GM19240 (cell line): ENCODE data around the gene KCNG2.
"Not testable (repeated sequence)": the region's sequence is repeated elsewhere in the genome, so short reads cannot be mapped to it uniquely, and the experiment has no call there.

Source experiments
- DNase-seq: peaks from one replicate; pipeline ENCODE4 v3.0.0; 2011; ENCODE audit warnings: low spot score; ENCODE audit not compliant: insufficient read length

KCNG2 gene, protein sequence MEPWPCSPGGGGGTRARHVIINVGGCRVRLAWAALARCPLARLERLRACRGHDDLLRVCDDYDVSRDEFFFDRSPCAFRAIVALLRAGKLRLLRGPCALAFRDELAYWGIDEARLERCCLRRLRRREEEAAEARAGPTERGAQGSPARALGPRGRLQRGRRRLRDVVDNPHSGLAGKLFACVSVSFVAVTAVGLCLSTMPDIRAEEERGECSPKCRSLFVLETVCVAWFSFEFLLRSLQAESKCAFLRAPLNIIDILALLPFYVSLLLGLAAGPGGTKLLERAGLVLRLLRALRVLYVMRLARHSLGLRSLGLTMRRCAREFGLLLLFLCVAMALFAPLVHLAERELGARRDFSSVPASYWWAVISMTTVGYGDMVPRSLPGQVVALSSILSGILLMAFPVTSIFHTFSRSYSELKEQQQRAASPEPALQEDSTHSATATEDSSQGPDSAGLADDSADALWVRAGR

GRCh38 chr18:79797518-79798345, at the start of gene KCNG2:
Gene KCNG2, plus strand, starts transcription at chr18:79797938. Its CDS starts 65,730 bp downstream, at chr18:79863668.
- DNase-seq: no peak

- DNase-seq: no peak
Observed at GRCh38 chr18:79748321-79749180, 49.2 kb upstream of the KCNG2 start.

- DNase-seq: no peak
Observed at GRCh38 chr18:79749251-79750191, 48.2 kb upstream of the KCNG2 start.

GRCh38 chr18:79750980-79751571, 46.7 kb upstream of the KCNG2 start:
- DNase-seq: no peak

- DNase-seq: not testable (repeated sequence)
Observed at GRCh38 chr18:79751918-79752578, 45.7 kb upstream of the KCNG2 start.

- DNase-seq: not testable (repeated sequence)
Observed at GRCh38 chr18:79752946-79753345, 44.8 kb upstream of the KCNG2 start.

DNA sequence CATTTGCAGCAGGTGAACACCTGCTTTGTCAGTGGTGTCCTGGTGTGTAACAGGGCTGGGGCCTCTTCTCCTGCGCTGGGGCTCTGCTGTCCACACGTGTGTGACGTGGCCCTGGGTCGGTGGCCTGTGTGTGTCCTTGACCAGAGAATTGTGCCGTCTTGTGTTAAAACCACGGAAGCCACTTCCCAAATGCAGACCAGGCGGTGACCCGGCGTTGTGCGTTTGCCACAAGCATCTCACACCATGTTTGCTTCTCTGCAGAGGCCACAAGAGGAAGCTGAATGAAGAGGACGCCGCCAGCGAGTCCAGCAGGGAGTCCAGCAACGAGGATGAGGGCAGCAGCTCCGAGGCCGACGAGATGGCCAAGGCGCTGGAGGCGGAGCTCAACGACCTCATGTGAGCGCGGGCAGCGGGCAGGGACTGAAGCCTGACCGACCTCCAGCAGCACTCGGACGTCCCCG, 44.3 kb upstream of the KCNG2 start:
- no peak for DNase-seq

- DNase-seq: no peak
Observed at GRCh38 chr18:79754022-79754761, 43.5 kb upstream of the KCNG2 start.

DNA sequence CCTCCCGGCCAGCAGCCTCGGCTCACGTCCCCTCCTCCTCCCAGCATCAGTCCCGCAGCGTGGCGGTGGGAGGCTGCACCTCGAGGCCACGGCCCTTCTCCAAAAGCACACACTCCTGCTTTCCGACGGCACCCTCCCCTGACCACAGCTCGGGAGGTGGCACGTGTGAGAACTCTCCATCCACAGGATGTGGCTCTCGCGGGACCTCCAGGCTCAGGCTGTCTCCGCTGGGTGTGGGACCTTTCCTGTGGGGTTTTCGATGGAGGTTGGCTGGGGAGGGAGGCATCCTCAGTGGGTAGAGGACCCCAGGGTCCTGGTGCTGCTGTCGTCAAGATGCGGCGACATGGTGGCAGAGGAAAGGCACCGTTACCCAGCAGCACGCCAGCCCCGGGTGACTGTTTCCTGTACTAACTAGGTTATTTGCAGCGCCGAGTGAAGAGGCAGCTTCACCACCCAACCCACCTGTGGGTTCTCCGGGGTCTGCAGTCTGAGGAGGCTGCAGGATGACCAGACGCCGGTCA, 42.8 kb upstream of the KCNG2 start:
- no peak for DNase-seq

GRCh38 chr18:79755496-79756142, 42.1 kb upstream of the KCNG2 start:
- DNase-seq: no peak

GRCh38 chr18:79756143-79756500, 41.6 kb upstream of the KCNG2 start:
- DNase-seq: no peak

DNA sequence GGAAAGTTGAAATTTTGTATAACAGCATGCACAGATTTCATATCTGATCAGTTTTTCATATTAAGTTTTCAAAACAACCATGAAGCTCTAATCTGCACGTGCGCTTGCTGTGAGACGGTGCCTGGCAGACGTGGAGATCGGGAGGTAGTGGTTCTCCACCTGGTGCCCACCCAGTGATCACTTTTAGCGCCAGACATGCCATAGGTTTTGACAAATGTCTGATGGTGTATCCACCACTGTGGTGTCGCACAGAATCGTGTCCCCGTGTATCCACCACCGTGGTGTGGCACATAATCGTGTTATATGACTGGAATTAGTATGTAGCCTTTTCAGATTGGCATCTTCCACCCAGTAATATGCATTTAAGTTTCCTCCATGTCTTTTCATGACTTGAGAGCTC, 40.9 kb upstream of the KCNG2 start:
- no peak for DNase-seq

- DNase-seq: no peak
Observed at GRCh38 chr18:79760348-79760747, 37.4 kb upstream of the KCNG2 start.

- DNase-seq: no peak
Observed at GRCh38 chr18:79760881-79761280, 36.9 kb upstream of the KCNG2 start.

DNA sequence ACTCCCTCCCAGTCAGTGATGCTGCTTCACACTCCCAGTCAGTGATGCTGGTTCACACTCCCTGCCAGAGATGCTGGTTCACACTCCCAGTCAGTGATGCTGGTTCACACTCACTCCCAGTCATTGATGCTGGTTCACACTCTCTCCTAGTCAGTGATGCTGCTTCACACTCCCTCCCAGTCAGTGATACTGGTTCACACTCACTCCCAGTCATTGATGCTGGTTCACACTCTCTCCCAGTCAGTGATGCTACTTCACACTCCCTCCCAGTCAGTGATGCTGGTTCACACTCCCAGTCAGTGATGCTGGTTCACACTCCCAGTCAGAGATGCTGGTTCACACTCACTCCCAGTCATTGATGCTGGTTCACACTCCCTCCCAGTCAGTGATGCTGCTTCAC, 34.3 kb upstream of the KCNG2 start:
- DNase-seq: no peak

DNA sequence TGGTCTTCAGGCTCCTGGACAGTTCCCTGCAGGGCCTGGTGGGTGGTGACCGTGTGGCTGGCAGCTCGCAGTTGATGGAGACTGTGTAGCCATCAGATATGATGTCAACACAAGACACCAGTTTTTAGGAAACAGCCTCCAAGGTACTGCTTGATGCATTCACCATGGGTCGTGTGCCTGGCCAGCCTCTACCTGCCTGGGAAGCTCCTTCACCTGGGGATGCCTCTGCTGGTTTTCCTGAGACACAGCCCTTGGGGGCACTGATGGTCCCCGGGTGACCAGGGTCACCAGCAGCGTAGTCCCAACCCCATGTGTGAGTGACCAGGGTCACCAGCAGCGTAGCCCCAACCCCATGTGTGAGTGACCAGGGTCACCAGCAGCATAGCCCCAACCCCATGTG, 33.6 kb upstream of the KCNG2 start:
- DNase-seq: no peak

DNA sequence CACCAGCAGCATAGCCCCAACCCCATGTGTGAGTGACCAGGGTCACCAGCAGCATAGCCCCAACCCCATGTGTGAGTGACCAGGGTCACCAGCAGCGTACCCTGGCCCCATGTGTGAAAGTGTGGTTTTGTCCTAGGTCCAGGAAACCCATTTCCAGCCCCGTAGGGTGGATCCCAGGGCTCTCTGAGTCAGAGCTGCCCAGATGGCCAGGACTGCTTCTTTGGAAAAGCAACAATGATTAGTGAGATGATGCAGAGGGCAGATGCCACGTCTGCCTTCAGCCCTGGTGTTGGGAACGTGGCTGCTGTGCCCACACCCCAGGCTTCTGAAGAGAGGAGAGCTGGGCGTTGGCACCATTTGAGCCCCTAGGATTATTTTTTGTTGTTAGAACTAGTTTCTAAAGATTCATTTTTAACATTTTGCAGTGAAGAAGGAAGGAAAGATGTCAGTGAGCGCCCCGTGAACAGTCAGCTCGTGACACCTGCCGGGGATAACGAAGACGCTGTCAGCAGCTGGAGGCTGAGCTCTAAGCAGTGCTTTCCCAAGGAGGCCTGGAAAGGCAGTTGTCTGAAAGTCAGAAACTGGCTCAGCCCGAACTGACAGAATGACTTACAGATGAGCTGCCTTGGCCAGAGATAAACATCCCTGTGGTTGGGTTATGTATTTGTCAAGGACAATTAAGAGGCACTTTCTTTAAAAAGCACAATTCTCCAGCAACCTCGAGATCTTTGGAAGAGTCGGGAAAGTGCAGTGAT, 32.1 kb upstream of the KCNG2 start:
- DNase-seq: no peak
